K562 (cell line): ENCODE measurements around the gene TMPRSS9. TPM values are rescaled to one million over a fixed set of nuclear protein-coding genes. Genes with fewer than 3 reads are reported as not detected.

Experiments
- ATAC-seq: fragments of 200-7000 bp; cut with Tn5 transposase; 3 replicates; pipeline ENCODE4 v1.9.1; 2020; ENCODE audit warnings: moderate library complexity
- BruUV-seq: library from RNA; stranded (reverse); fragments of 400-500 nt; replicated peaks from 2 replicates; lab custom pipeline; 2021; lab: Mats Ljungman, UMichigan
- CTCF ChIA-PET: fragments of 300-600 bp; formaldehyde crosslinking; extraction: SDS; loops from one replicate; lab custom pipeline; 2021; ENCODE audit warnings: low intra/inter-chr PET ratio; lab: Yijun Ruan, JAX
- POLR2A ChIA-PET: fragments of 300-600, 350-650 bp; sonication (Branson Sonifier 250); formaldehyde crosslinking; extraction: SDS; loops from one replicate; lab custom pipeline; 2021; ENCODE audit warnings: antibody characterized with exemption, inconsistent platforms; lab: Yijun Ruan, JAX
- DNase-seq, 4 experiments: peaks; one replicate each; pipeline versions ENCODE4 v3.0.0 to v3.0.0-alpha.2; 2011 to 2018; ENCODE audit warnings: low spot score in 3 of 4, mixed read lengths in 3 of 4; ENCODE audit errors: extremely low read depth in 1 of 4
- FAIRE-seq: peaks from 2 replicates; lab custom pipeline; 2011; peaks lifted over from hg19 to GRCh38; lab: Jason Lieb, UNC
- H2AFZ ChIP-seq: 2 replicates; pipeline ENCODE4 v1.6.0; 2011; ENCODE audit warnings: low read depth, low read length, control low read depth, inconsistent platforms
- H3K27ac ChIP-seq: fragments of 200-600 bp; 3 replicates; pipeline ENCODE4 v1.8.0; 2011; ENCODE audit warnings: low read depth, mild to moderate bottlenecking, control low read depth, inconsistent platforms, low read length, moderate library complexity, mixed read lengths; ENCODE audit errors: extremely low read depth
- H3K27me3 ChIP-seq, 2 experiments: fragments of 300-600 bp in 1 of 2; 2 replicates in 1 of 2; 3 replicates in 1 of 2; pipeline versions ENCODE4 v1.6.0 to v1.8.0; 2011; ENCODE audit warnings: inconsistent platforms in 2 of 2, low read length in 2 of 2, mild to moderate bottlenecking in 1 of 2, mixed read lengths in 1 of 2, moderate library complexity in 1 of 2; ENCODE audit not compliant: control insufficient read depth in 2 of 2, insufficient read depth in 2 of 2
- H3K36me3 ChIP-seq: fragments of 300-600 bp; 3 replicates; pipeline ENCODE4 v1.8.0; 2011; ENCODE audit warnings: mild to moderate bottlenecking, low read length, inconsistent platforms; ENCODE audit not compliant: control insufficient read depth, insufficient read depth
- H3K4me1 ChIP-seq, 2 experiments: fragments of 200-600 bp in 1 of 2; replicated peaks in 1 of 2; 2 replicates in 1 of 2; 3 replicates in 1 of 2; pipeline versions ENCODE4 v1.5.1 to v1.8.0; 2011; ENCODE audit warnings: inconsistent platforms in 2 of 2, low read length in 2 of 2, mild to moderate bottlenecking in 1 of 2, mixed read lengths in 1 of 2, moderate library complexity in 1 of 2; ENCODE audit not compliant: control insufficient read depth in 2 of 2, insufficient read depth in 2 of 2
- H3K4me2 ChIP-seq: 2 replicates; pipeline ENCODE4 v1.6.1; 2011; ENCODE audit warnings: low read length, control low read depth, inconsistent platforms, mixed read lengths; ENCODE audit not compliant: insufficient read depth
- H3K4me3 ChIP-seq: fragments of 200-600 bp; sonication (generic), shearing (Covaris generic); 2 replicates; pipeline ENCODE4 v1.5.1; 2016; ENCODE audit warnings: control low read depth, inconsistent platforms
- H3K79me2 ChIP-seq: fragments of 200-600 bp; 3 replicates; pipeline ENCODE4 v1.8.0; 2011; ENCODE audit warnings: low read length, inconsistent platforms; ENCODE audit not compliant: control insufficient read depth, insufficient read depth
- H3K9ac ChIP-seq, 2 experiments: 2 replicates each; pipeline versions ENCODE4 v1.6.0 to v1.6.1; 2011; ENCODE audit warnings: low read depth in 2 of 2, low read length in 2 of 2, control low read depth in 1 of 2, inconsistent platforms in 1 of 2, mild to moderate bottlenecking in 1 of 2, mixed read lengths in 1 of 2; ENCODE audit not compliant: insufficient read depth in 1 of 2
- H3K9me1 ChIP-seq: one replicate; pipeline ENCODE4 v1.6.0; 2011; ENCODE audit warnings: inconsistent platforms, mild to moderate bottlenecking, low read length, moderate library complexity; ENCODE audit not compliant: control insufficient read depth, insufficient read depth
- H3K9me3 ChIP-seq: replicated peaks from 2 replicates; pipeline ENCODE4 v1.5.1; 2011; ENCODE audit warnings: low read depth, low read length, inconsistent platforms; ENCODE audit not compliant: control insufficient read depth, insufficient read depth
- H4K20me1 ChIP-seq: replicated peaks from 2 replicates; pipeline ENCODE4 v1.6.1; 2011; ENCODE audit warnings: low read length, inconsistent platforms, mixed read lengths; ENCODE audit not compliant: control insufficient read depth, insufficient read depth
- ARID1B ChIP-seq: fragments of 450-650 bp; IDR thresholded peaks from 2 replicates; pipeline ENCODE4 v1.6.1; 2016; ENCODE audit warnings: antibody characterized with exemption, mild to moderate bottlenecking, inconsistent platforms
- ZNF740 ChIP-seq, 3 experiments: fragments of 200-800 bp in 1 of 3; sonication (Bioruptor generic) in 1 of 3; sonication (generic) in 1 of 3; formaldehyde crosslinking in 1 of 3; IDR thresholded peaks; 2 replicates each; pipeline versions ENCODE4 v1.6.1 to v1.8.0; 2016 to 2022; ENCODE audit warnings: mild to moderate bottlenecking in 2 of 3, missing compliant biosample characterization in 2 of 3, missing genetic modification characterization in 2 of 3, missing genetic modification reagents in 1 of 3
- WGBS: fragments of 100-300 bp; shearing (Covaris generic); methylation state at CpG from one replicate; pipeline ENCODE4 v1.1.6; 2016; ENCODE audit warnings: low coverage, mixed read lengths; ENCODE audit not compliant: insufficient coverage; ENCODE audit errors: missing lambda C conversion rate; 5-methylcytosine and 5-hydroxymethylcytosine counted together
- in situ Hi-C: fragments of 300-500 bp; cut with MboI; formaldehyde crosslinking; loops from 4 replicates; pipeline ENCODE4 v1.15.0; 2018; ENCODE audit warnings: inconsistent platforms, mixed read lengths
- intact Hi-C: fragments of 100-400 bp; cut with micrococcal nuclease; formaldehyde crosslinking; loops from 2 replicates; pipeline ENCODE4 v1.14.2; 2022
- polyA plus RNA-seq, 8 experiments: library from polyadenylated mRNA; depleted of rRNA in 4 of 8; stranded (reverse) in 5 of 8; unstranded in 3 of 8; fragments of >200 nt; fragmentation: Nextera tagmentation in 2 of 8; fragmentation: Illumina TruSeq in 1 of 8; extraction: Ambion mirVana in 2 of 8; extraction: Trizol in 1 of 8; gene quantifications; 2 replicates each; pipeline versions ENCODE4 v1.2.1 to v1.2.3, GENCODE V29; 2011 to 2014; ENCODE audit warnings: inconsistent platforms in 1 of 8, missing spikeins in 1 of 8
- total RNA-seq, 7 experiments: library from RNA; depleted of rRNA in 6 of 7; stranded (reverse); fragments of >200 nt in 6 of 7; fragmentation: Illumina TruSeq in 2 of 7; extraction: Trizol in 2 of 7; gene quantifications; 2 replicates each; pipeline versions ENCODE4 v1.2.1 to v1.2.3, GENCODE V29; 2011 to 2021; ENCODE audit warnings: low replicate concordance in 1 of 7

The TMPRSS9 gene
- total and polyA plus RNA-seq, 9 of the 15 experiments (the other 6 are each of a cell fraction or from before 2014, with no cell fraction given): 0.01 to 0.03 TPM; not detected in 7

DNA sequence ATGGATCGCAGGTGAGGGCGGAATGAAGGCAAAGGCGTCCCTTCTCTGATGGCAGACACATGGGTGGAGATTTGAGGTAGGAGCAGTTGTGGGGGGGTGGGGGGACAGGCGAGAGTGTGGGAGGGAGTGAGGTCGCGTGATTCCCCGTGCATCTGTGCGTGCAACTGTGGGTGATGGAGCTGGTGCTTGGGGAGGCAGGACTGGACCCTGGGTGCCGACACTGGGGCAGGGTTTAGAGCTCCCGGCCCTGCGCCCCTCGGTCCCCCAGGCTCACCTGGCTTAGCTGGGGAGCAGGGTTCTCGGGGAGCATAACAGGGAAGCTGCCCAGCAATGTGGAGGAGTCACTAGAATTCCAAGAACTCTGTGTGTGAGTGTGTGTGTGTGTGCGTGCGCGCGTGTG is 3.4 kb downstream of the TMPRSS9 start:
- DNase-seq (no peak), ATAC-seq (no peak), FAIRE-seq (no peak)
- no TSS peak for BruUV-seq
- Histone ChIP-seq H4K20me1 (no peaks in the 10 kb centered on the region; the same call in 1 of the 2 replicates), H3K27me3 (peaks cover 15 to 41% of the 10 kb centered on the region in 2 experiments; a peak in 4 of 5 replicates), H3K9me1 (peaks cover 5% of the 10 kb centered on the region), H2AFZ (no peak overlapping the region), H3K4me2 (no peak overlapping the region), H3K36me3 (no peaks in the 10 kb centered on the region), H3K4me1 (peaks cover 0 to 31% of the 10 kb centered on the region in 2 experiments; a peak in 3 of 5 replicates), H3K4me3 (no peak overlapping the region), H3K79me2 (no peaks in the 10 kb centered on the region), H3K27ac (no peak overlapping the region), H3K9me3 (no peaks in the 10 kb centered on the region; the same call in 1 of the 2 replicates), H3K9ac (0 out of 4 replicates have a peak overlapping the region, but pooled peaks of 1 of the 2 experiments have one; percentile 10)
- 12% methylated on average over 4 of the region's 17 CpGs for WGBS
- TF ChIP-seq ARID1B (no peak), ZNF740 (CRISPR knock-in tag; IDR thresholded peaks at IDR 0.05) (peak; percentile 33; the same call in 1 of the 2 replicates), ZNF740 (tag; IDR thresholded peaks at IDR 0.05) (no peak)
- ChIA-PET POLR2A (interaction anchor here (1.0 kb wide), 1 partner anchor 17 kb away, joined by 3 read pairs; no protein-coding TSS in a partner anchor), CTCF (no interaction called here)
- in situ Hi-C loops: no loop called here
- intact Hi-C loops: no loop called here
